ENCODE measurements around the gene EIF5.
"Not testable (repeated sequence)": the region's sequence is repeated elsewhere in the genome, so short reads cannot be mapped to it uniquely, and the experiment has no call there.

Gene EIF5

GRCh38 chr14:103339561-103339960 lies 5.5 kb downstream of the EIF5 start:
- no peak for DNase-seq

GRCh38 chr14:103340480-103341212 lies 6.6 kb downstream of the EIF5 start:
- no peak for DNase-seq

GRCh38 chr14:103341250-103342129 lies 7.5 kb downstream of the EIF5 start:
- no peak for DNase-seq

GRCh38 chr14:103343164-103343879 lies 9.3 kb downstream of the EIF5 start:
- DNase-seq, result no peak

GRCh38 chr14:103343905-103344797 lies 10.1 kb downstream of the EIF5 start:
- DNase-seq, result no peak

GRCh38 chr14:103346286-103346685 lies 12.2 kb downstream of the EIF5 start:
- DNase-seq, result no peak

- DNase-seq, result no peak
Measured at GRCh38 chr14:103347091-103347815, 13.2 kb downstream of the EIF5 start.

- DNase-seq, result no peak
Measured at GRCh38 chr14:103348154-103348553, 14.1 kb downstream of the EIF5 start.

GRCh38 chr14:103349982-103350381 lies 15.9 kb downstream of the EIF5 start:
- no peak for DNase-seq

GRCh38 chr14:103353362-103353761 lies 19.3 kb downstream of the EIF5 start:
- DNase-seq, result no peak

- DNase-seq, result no peak
Measured at GRCh38 chr14:103354141-103354540, 20.1 kb downstream of the EIF5 start.

GRCh38 chr14:103356024-103356682 lies 22.1 kb downstream of the EIF5 start:
- DNase-seq, result no peak

- DNase-seq, result not testable (repeated sequence)
Measured at GRCh38 chr14:103357552-103357951, 23.5 kb downstream of the EIF5 start.

GRCh38 chr14:103360548-103360947 lies 26.5 kb downstream of the EIF5 start:
- DNase-seq, result no peak

- no peak for DNase-seq
Measured at GRCh38 chr14:103361867-103362266, 27.8 kb downstream of the EIF5 start.

- DNase-seq, result no peak
Measured at GRCh38 chr14:103362780-103363179, 28.7 kb downstream of the EIF5 start.

- no peak for DNase-seq
Measured at GRCh38 chr14:103366741-103367140, 32.7 kb downstream of the EIF5 start.

- DNase-seq, result no peak
Measured at GRCh38 chr14:103367995-103368394, 34.0 kb downstream of the EIF5 start.

GRCh38 chr14:103370087-103370486 lies 36.0 kb downstream of the EIF5 start:
- no peak for DNase-seq

GRCh38 chr14:103372017-103372416 lies 38.0 kb downstream of the EIF5 start:
- DNase-seq, result no peak
